Heart left ventricle (tissue), 13 donors: ENCODE measurements around the gene CD302.

Experiments
- POLR2A ChIP-seq, 2 donors: fragments of 450-650 bp; IDR thresholded peaks; one replicate each; pipeline ENCODE4 v1.6.1; 2017; ENCODE audit warnings: antibody characterized with exemption in 2 of 2, mild to moderate bottlenecking in 2 of 2, moderate library complexity in 2 of 2
- TF ChIP-seq, protein P1 (sequence below), 12 donors: fragments of 200-600 bp; sonication (generic) in 4 of 12; IDR thresholded peaks; one replicate each; pipeline versions ENCODE4 v1.5.0 to v1.8.0; 2018 to 2022; ENCODE audit warnings: antibody characterized with exemption in 12 of 12, mild to moderate bottlenecking in 5 of 12
- donor health status: ischemic (EF 13 %, LVEDD 7.1; RV severe dilation, severe dysfunction).
- donor health status: DM: no; HTN: yes; CAD: no.
- donor health status: DM: no; HTN: no; CAD: no.
- donor health status: ischemic (EF 25% LVEDD 6.9; RV normal size, moderate dysfunction).
- donor health status: ischemic (EF 25% LVEDD 5.7; RV mildly dilated, moderate dysfunction).
- donor health status: ischemic (EF 35%, LVEDD 5.7; RV mildly dilated, moderate dysfunction).
- donor health status: nonischemic (EF 11% LVEDD 7.7; RV severe dilation, severe dysfunction).
- donor health status: DM: yes; HTN: yes; CAD: no.
- donor health status: PGD.
- donor health status: ischemic (EF 29% LVEDD 5.4; RV normal size, mild dysfunction).
- donor health status: nonischemic (EF 23%, LVEDD 6.1; RV moderate dilation, normal function).

DNA sequence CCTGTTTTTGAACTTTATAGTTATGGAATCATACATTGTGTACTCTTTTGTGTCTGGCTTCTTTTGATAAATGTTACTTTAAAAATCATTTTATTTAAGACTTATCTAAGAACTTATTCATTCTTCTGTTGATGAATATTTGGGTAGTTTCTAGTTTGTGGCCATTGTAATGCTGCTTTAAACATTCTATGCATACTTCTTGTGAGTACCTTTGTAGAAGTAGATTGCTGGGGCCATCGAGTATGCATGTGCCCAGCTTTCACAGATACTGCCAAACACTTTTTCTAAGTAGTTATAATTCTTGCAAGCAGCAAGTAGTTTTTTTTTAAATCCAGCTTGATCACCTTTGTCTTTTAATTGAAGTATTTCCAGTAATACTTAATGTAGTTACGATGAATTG lies 11.1 kb downstream of the CD302 start:
- TF ChIP-seq POLR2A (IDR thresholded peaks at IDR 0.05), result no peak
- TF ChIP-seq, protein P1, sequence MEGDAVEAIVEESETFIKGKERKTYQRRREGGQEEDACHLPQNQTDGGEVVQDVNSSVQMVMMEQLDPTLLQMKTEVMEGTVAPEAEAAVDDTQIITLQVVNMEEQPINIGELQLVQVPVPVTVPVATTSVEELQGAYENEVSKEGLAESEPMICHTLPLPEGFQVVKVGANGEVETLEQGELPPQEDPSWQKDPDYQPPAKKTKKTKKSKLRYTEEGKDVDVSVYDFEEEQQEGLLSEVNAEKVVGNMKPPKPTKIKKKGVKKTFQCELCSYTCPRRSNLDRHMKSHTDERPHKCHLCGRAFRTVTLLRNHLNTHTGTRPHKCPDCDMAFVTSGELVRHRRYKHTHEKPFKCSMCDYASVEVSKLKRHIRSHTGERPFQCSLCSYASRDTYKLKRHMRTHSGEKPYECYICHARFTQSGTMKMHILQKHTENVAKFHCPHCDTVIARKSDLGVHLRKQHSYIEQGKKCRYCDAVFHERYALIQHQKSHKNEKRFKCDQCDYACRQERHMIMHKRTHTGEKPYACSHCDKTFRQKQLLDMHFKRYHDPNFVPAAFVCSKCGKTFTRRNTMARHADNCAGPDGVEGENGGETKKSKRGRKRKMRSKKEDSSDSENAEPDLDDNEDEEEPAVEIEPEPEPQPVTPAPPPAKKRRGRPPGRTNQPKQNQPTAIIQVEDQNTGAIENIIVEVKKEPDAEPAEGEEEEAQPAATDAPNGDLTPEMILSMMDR (IDR thresholded peaks at IDR 0.05), result no peak
